ENCODE results near the gene CTRB1. TPM values are rescaled to one million over a fixed set of nuclear protein-coding genes. Genes with fewer than 3 reads are reported as not detected.

The CTRB1 gene
- total and polyA plus RNA-seq, 2 of the 13 experiments (the other 11 are each of a cell fraction or from before 2014, with no cell fraction given), result not detected

DNA sequence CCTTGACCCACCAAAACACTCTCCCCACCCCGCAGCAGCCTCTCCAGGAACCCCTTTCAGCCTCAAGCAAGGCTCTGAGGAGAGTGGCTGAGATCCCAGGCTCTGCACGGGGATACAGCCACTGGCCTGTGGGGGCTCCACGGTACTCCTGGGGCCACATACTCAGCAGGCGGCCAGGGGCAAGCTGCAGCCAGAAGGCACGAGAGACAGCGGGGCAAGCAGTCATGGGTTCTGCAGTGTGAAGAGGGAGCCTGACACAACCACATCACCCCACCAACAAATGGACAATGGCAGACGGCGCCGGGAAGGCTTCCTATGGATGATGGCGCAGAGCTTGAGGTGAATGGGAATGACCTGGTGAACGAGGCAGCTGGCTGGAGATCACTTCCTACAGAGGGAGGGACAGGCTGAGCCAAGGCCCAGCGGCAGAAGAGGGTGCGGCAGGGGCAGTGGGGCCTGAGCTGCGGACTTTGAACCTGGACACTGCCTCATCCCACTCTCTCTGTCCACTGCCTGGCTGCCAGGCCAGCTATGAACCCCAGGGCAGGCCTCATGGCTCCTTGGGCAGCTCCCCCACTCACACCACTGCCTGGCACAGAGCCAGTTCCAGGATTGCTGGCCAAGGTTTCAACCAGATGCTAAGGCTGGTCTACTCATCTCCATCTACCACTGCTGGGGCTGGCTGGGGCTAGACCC, 43.5 kb downstream of the CTRB1 start (continued):
- peak; percentile 67 for TF ChIP-seq ZNF431 (CRISPR knock-in tag; IDR thresholded peaks at IDR 0.05; ENCODE audit: borderline replicate concordance, low read depth)
- peak; percentile 92 for TF ChIP-seq RCOR2 (CRISPR knock-in tag; IDR thresholded peaks at IDR 0.05)
- TF ChIP-seq, protein P1, sequence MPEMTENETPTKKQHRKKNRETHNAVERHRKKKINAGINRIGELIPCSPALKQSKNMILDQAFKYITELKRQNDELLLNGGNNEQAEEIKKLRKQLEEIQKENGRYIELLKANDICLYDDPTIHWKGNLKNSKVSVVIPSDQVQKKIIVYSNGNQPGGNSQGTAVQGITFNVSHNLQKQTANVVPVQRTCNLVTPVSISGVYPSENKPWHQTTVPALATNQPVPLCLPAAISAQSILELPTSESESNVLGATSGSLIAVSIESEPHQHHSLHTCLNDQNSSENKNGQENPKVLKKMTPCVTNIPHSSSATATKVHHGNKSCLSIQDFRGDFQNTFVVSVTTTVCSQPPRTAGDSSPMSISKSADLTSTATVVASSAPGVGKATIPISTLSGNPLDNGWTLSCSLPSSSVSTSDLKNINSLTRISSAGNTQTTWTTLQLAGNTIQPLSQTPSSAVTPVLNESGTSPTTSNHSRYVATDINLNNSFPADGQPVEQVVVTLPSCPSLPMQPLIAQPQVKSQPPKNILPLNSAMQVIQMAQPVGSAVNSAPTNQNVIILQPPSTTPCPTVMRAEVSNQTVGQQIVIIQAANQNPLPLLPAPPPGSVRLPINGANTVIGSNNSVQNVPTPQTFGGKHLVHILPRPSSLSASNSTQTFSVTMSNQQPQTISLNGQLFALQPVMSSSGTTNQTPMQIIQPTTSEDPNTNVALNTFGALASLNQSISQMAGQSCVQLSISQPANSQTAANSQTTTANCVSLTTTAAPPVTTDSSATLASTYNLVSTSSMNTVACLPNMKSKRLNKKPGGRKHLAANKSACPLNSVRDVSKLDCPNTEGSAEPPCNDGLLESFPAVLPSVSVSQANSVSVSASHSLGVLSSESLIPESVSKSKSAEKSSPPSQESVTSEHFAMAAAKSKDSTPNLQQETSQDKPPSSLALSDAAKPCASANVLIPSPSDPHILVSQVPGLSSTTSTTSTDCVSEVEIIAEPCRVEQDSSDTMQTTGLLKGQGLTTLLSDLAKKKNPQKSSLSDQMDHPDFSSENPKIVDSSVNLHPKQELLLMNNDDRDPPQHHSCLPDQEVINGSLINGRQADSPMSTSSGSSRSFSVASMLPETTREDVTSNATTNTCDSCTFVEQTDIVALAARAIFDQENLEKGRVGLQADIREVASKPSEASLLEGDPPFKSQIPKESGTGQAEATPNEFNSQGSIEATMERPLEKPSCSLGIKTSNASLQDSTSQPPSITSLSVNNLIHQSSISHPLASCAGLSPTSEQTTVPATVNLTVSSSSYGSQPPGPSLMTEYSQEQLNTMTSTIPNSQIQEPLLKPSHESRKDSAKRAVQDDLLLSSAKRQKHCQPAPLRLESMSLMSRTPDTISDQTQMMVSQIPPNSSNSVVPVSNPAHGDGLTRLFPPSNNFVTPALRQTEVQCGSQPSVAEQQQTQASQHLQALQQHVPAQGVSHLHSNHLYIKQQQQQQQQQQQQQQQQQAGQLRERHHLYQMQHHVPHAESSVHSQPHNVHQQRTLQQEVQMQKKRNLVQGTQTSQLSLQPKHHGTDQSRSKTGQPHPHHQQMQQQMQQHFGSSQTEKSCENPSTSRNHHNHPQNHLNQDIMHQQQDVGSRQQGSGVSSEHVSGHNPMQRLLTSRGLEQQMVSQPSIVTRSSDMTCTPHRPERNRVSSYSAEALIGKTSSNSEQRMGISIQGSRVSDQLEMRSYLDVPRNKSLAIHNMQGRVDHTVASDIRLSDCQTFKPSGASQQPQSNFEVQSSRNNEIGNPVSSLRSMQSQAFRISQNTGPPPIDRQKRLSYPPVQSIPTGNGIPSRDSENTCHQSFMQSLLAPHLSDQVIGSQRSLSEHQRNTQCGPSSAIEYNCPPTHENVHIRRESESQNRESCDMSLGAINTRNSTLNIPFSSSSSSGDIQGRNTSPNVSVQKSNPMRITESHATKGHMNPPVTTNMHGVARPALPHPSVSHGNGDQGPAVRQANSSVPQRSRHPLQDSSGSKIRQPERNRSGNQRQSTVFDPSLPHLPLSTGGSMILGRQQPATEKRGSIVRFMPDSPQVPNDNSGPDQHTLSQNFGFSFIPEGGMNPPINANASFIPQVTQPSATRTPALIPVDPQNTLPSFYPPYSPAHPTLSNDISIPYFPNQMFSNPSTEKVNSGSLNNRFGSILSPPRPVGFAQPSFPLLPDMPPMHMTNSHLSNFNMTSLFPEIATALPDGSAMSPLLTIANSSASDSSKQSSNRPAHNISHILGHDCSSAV (CRISPR knock-in tag; IDR thresholded peaks at IDR 0.05; ENCODE audit: borderline replicate concordance), result peak; percentile 44; the same call in 1 of the 2 replicates
- no peak for TF ChIP-seq ZNF572 (CRISPR knock-in tag; IDR thresholded peaks at IDR 0.05)
- TF ChIP-seq, protein P2, sequence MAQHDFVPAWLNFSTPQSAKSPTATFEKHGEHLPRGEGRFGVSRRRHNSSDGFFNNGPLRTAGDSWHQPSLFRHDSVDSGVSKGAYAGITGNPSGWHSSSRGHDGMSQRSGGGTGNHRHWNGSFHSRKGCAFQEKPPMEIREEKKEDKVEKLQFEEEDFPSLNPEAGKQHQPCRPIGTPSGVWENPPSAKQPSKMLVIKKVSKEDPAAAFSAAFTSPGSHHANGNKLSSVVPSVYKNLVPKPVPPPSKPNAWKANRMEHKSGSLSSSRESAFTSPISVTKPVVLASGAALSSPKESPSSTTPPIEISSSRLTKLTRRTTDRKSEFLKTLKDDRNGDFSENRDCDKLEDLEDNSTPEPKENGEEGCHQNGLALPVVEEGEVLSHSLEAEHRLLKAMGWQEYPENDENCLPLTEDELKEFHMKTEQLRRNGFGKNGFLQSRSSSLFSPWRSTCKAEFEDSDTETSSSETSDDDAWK (CRISPR knock-in tag; IDR thresholded peaks at IDR 0.05), result no peak
- TF ChIP-seq AGO1 (IDR thresholded peaks at IDR 0.05; ENCODE audit: low read depth, low read length, poor library complexity, severe bottlenecking), result no peak
- TF ChIP-seq ELF4 (CRISPR knock-in tag; IDR thresholded peaks at IDR 0.05; ENCODE audit: borderline replicate concordance), result no peak
- TF ChIP-seq, protein P3, sequence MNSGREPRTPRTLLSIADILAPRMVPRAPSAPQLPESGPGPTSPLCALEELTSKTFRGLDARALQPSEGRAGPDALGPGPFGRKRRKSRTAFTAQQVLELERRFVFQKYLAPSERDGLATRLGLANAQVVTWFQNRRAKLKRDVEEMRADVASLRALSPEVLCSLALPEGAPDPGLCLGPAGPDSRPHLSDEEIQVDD (CRISPR knock-in tag; IDR thresholded peaks at IDR 0.05; ENCODE audit: borderline replicate concordance), result peak; percentile 92
- TF ChIP-seq ZNF274 (CRISPR knock-in tag; IDR thresholded peaks at IDR 0.05), result 0 out of 2 replicates have a peak, but pooled peaks have one; percentile 36
- TF ChIP-seq, protein P4, sequence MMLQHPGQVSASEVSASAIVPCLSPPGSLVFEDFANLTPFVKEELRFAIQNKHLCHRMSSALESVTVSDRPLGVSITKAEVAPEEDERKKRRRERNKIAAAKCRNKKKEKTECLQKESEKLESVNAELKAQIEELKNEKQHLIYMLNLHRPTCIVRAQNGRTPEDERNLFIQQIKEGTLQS (CRISPR knock-in tag; IDR thresholded peaks at IDR 0.05), result 0 out of 2 replicates have a peak, but pooled peaks have one; percentile 35
- TF ChIP-seq, protein P5, sequence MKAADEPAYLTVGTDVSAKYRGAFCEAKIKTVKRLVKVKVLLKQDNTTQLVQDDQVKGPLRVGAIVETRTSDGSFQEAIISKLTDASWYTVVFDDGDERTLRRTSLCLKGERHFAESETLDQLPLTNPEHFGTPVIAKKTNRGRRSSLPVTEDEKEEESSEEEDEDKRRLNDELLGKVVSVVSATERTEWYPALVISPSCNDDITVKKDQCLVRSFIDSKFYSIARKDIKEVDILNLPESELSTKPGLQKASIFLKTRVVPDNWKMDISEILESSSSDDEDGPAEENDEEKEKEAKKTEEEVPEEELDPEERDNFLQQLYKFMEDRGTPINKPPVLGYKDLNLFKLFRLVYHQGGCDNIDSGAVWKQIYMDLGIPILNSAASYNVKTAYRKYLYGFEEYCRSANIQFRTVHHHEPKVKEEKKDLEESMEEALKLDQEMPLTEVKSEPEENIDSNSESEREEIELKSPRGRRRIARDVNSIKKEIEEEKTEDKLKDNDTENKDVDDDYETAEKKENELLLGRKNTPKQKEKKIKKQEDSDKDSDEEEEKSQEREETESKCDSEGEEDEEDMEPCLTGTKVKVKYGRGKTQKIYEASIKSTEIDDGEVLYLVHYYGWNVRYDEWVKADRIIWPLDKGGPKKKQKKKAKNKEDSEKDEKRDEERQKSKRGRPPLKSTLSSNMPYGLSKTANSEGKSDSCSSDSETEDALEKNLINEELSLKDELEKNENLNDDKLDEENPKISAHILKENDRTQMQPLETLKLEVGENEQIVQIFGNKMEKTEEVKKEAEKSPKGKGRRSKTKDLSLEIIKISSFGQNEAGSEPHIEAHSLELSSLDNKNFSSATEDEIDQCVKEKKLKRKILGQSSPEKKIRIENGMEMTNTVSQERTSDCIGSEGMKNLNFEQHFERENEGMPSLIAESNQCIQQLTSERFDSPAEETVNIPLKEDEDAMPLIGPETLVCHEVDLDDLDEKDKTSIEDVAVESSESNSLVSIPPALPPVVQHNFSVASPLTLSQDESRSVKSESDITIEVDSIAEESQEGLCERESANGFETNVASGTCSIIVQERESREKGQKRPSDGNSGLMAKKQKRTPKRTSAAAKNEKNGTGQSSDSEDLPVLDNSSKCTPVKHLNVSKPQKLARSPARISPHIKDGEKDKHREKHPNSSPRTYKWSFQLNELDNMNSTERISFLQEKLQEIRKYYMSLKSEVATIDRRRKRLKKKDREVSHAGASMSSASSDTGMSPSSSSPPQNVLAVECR (CRISPR knock-in tag; IDR thresholded peaks at IDR 0.05; ENCODE audit: borderline replicate concordance), result peak; percentile 82
- no peak for TF ChIP-seq KDM3A (CRISPR knock-in tag; IDR thresholded peaks at IDR 0.05; ENCODE audit: low read depth)
- 0 out of 2 replicates have a peak, but pooled peaks have one; percentile 42 for TF ChIP-seq CCDC6 (CRISPR knock-in tag; IDR thresholded peaks at IDR 0.05)
